ENCODE data around the gene TUBB2B.

DNA sequence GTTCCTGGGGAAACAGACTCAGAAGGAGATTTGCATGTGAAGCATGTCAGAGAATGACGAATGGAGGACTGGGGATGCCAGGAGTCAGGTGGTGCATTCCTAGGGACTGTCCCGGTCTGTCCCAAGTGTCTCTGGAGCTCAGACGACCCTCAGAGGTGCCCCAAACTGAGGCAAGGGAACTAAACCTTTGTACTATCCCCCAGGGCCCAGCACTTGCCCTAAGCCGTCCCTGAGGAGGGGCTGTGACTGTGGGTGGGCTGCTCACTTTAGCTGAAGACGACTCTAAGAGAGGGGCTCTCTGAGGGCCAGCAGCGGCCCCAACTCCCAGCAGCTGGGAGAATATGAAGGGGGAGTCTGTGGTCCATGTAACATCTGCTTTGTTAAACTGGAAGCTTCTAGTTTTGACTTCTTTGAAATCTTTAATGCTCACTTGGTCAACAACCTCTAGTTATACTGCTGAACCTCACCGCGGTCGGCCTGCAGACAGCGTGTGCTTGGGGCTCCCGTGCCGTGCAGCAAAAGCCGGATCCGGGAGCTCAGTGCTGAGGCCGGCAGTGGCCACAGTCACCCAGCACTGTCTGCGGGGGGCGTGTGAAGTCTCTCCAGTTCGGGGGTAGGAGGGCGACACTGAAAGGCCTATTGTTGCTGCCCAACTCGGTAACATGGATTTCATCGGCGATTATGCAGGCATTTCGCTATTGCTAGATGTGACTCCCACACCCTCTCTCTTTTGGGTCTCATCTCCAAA is 34.2 kb downstream of the TUBB2B start:
- no peak for TF ChIP-seq CTCF (IDR thresholded peaks at IDR 0.05)
- TF ChIP-seq POLR2A (IDR thresholded peaks at IDR 0.05) = no peak
